GM12801 (cell line): Measurements from ENCODE around the gene SPTLC1.

Experiments
- CTCF ChIP-seq: IDR thresholded peaks from one replicate; pipeline ENCODE4 v1.5.1; 2011; ENCODE audit warnings: control low read depth; ENCODE audit not compliant: insufficient read length; ENCODE audit errors: extremely low read depth

Gene SPTLC1

GRCh38 chr9:92122800-92123199 lies 7.6 kb upstream of the SPTLC1 start:
- no peak for TF ChIP-seq CTCF

- TF ChIP-seq CTCF, result no peak
These were observed 6.8 kb upstream of the SPTLC1 start for GRCh38 chr9:92122061-92122460.

DNA sequence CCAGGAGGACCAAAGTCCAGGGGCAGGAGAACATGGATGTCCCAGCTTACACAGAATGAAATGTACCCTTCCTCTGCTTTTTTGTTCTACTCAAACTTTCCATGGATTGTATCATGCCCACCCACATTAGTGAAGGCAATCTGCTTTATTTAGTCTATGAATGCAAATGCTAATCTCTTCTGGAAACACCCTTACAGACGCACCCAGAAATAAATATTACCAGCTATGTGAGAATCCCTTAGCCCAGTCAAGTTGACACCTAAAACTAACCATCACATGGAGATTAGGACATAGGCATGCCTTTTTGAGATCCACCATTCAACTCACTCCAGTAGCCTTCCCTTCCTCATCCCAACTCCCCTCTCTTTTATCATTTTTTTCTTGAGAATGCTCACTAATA lies 6.1 kb upstream of the SPTLC1 start:
- no peak for TF ChIP-seq CTCF

DNA sequence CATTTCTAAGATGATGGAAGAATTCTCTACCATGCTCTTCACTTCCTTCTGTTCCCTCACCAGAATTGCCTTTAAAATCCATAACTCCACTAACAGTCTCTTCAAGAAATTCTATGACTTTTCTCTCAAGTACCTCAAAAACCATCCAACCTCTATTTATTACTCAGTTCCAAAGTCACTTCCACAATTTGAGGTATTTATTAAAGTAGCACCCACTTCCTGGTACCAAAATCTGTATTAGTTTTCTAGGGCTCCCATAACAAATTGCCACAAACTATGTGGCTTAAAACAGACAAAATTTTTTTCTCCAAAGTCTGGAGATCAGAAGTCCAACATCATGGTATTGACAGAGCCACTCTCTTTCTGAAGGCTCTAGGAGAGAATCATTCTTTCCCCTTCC lies 4.9 kb upstream of the SPTLC1 start:
- TF ChIP-seq CTCF, result no peak

- TF ChIP-seq CTCF, result no peak
These were observed 4.4 kb upstream of the SPTLC1 start for GRCh38 chr9:92119586-92119985.

- no peak for TF ChIP-seq CTCF
These were observed 7.1 kb downstream of the SPTLC1 start for GRCh38 chr9:92108122-92108521.

DNA sequence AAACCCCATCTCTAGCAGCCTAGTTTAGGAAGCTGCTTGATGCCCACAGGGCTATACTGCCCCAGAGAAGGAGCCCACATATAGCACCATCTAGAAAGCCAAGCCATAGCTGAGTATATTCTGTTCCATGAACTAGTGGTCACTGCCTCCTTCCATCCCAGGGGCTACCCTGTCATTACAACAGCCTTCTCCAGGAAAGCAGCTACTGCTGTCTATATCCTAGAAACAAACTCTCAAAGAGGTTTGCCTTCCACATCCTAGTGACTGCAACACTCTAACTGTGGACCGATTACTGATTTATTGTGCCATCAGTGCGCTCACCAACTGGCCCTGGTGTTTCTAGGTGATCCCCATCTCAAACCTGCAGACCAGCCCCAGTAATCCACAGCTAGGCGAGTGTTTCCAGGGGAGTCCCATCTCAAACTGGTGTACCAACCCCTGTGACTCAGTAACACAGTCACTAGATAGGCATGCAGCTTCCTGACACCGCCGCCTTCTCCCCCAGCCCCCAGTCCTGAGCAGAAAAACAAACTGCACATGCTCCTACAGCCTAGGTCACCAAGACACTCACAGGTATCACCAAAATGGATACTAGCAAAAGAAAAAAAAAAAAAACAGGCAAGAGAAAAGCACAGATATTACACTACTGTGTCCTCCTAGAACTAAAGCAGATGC lies 14.8 kb downstream of the SPTLC1 start:
- TF ChIP-seq CTCF, result no peak

DNA sequence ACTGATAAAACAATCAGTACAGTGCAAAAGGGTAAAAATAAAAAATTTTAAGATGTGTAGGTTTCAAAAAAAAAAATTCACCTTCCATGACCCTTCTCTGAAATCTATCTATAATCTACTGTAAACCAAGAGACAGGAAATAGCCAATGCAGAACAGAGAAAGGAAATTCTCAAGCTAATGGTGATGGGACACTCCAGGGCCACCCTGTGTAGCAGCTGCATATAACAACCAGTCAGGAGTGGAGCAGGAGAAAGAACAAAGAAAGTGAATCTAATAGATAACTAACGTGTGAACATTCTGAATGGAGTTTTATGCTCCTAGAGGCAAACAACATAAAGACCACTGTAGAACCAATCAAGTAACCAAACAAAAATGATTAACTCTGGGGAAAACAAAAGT lies 16.6 kb downstream of the SPTLC1 start:
- TF ChIP-seq CTCF, result no peak
